A549 (cell line): ENCODE data around the gene ZNF385B.

ENCODE experiments used
- CTCF ChIP-seq: fragments of >200 bp; sonication (Bioruptor Twin); formaldehyde crosslinking; IDR thresholded peaks from 3 replicates; pipeline ENCODE4 v1.5.1; 2016
- HOXB13 ChIP-seq: fragments of 250-450 bp; sonication (Bioruptor Pico); IDR thresholded peaks from 2 replicates; pipeline ENCODE4 v1.5.0; 2020; ENCODE audit warnings: low read depth, mild to moderate bottlenecking, moderate library complexity
- JUN ChIP-seq, 2 experiments: fragments of >200 bp; sonication (Bioruptor Twin); formaldehyde crosslinking; IDR thresholded peaks; 2 replicates in 1 of 2; 3 replicates in 1 of 2; pipeline ENCODE4 v1.6.1; 2016 to 2017
- PHF8 ChIP-seq: fragments of 200-600 bp; sonication (generic); IDR thresholded peaks from 2 replicates; pipeline ENCODE4 v1.6.1; 2016; ENCODE audit warnings: low read depth, mild to moderate bottlenecking, antibody characterized with exemption, moderate library complexity, borderline replicate concordance
- POLR2A ChIP-seq: IDR thresholded peaks from 2 replicates; pipeline ENCODE4 v1.6.1; 2012; ENCODE audit warnings: mild to moderate bottlenecking, low read length

GRCh38 chr2:179553382-179553781 is 308.0 kb downstream of the ZNF385B start:
- TF ChIP-seq PHF8 = no peak
- TF ChIP-seq CTCF = no peak
- TF ChIP-seq JUN (IDR thresholded peaks at IDR 0.05) = no peak
- TF ChIP-seq POLR2A = no peak
- no peak for TF ChIP-seq HOXB13
